Measurements from ENCODE around the gene CDK10.

- TF ChIP-seq POLR2AphosphoS5 (IDR thresholded peaks at IDR 0.05; ENCODE audit: control insufficient read depth, insufficient read depth, low read depth, low read length) (no peak), CTCF (IDR thresholded peaks at IDR 0.05 in 2 of 3, conservative IDR thresholded peaks at IDR 0.05 in 1 of 3; ENCODE audit: insufficient read depth in 2 of 3, low read depth in 1 of 3, low read length in 3 of 3) (no peak), TCF7 (IDR thresholded peaks at IDR 0.05; ENCODE audit: borderline replicate concordance) (no peak), FOXM1 (IDR thresholded peaks at IDR 0.05; ENCODE audit: low read depth) (no peak), FOXM1 (CRISPR knock-in tag; IDR thresholded peaks at IDR 0.05; ENCODE audit: low read depth) (no peak), HMBOX1 (IDR thresholded peaks at IDR 0.05) (no peak), CCNT2 (IDR thresholded peaks at IDR 0.05; ENCODE audit: borderline replicate concordance, extremely low read depth, insufficient read length, low read depth, low read length) (no peak), TCF7L2 (IDR thresholded peaks at IDR 0.05; ENCODE audit: low read depth, low read length) (no peak)
These were observed 47.3 kb downstream of the CDK10 start for GRCh38 chr16:89733792-89734191.
